ENCODE data around the gene NDC80.
A peak's percentile ranks its signal among the peaks of the same experiment; 100 is the strongest.

Gene NDC80

DNA sequence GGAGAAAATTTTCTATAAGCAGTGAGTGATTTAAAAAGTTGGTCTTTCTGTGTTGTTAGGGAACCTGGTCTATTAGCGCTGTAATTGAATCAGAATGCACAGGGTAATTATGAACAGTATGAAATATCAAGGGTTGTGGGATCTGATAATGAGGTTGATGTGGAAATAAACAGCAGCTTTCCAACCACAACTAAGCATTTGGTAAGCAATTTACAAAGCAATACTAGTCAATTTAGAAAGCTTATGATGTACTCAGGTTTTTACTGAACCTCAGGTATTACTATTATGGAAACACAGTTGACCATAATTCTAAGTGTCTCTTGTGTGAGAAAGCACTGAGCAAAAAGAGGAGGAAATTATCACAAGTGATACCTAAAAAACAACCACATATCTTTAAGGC lies 73.2 kb downstream of the NDC80 start:
- DNase-seq (ENCODE audit: low read depth), result no peak
- in situ Hi-C loops (cut with HindIII; ENCODE audit: low sequenced_read_pairs), result no loop called here
- TF ChIP-seq, protein P1, sequence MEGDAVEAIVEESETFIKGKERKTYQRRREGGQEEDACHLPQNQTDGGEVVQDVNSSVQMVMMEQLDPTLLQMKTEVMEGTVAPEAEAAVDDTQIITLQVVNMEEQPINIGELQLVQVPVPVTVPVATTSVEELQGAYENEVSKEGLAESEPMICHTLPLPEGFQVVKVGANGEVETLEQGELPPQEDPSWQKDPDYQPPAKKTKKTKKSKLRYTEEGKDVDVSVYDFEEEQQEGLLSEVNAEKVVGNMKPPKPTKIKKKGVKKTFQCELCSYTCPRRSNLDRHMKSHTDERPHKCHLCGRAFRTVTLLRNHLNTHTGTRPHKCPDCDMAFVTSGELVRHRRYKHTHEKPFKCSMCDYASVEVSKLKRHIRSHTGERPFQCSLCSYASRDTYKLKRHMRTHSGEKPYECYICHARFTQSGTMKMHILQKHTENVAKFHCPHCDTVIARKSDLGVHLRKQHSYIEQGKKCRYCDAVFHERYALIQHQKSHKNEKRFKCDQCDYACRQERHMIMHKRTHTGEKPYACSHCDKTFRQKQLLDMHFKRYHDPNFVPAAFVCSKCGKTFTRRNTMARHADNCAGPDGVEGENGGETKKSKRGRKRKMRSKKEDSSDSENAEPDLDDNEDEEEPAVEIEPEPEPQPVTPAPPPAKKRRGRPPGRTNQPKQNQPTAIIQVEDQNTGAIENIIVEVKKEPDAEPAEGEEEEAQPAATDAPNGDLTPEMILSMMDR (IDR thresholded peaks at IDR 0.05; ENCODE audit: low read depth, low read length, missing control alignments), result no peak
- no peak overlapping the region for H3K4me3 ChIP-seq (ENCODE audit: low read depth, low read length)

- in situ Hi-C loops (cut with HindIII; ENCODE audit: low sequenced_read_pairs), result no loop called here
- TF ChIP-seq, protein P1 (IDR thresholded peaks at IDR 0.05; ENCODE audit: low read depth, low read length, missing control alignments), result no peak
- no peak overlapping the region for H3K4me3 ChIP-seq (ENCODE audit: low read depth, low read length)
- DNase-seq (ENCODE audit: low read depth), result no peak
These were observed 80.6 kb downstream of the NDC80 start for GRCh38 chr18:2651981-2652380.

GRCh38 chr18:2653467-2653866 lies 82.1 kb downstream of the NDC80 start:
- in situ Hi-C loops (cut with HindIII; ENCODE audit: low sequenced_read_pairs), result no loop called here
- no peak overlapping the region for H3K4me3 ChIP-seq (ENCODE audit: low read depth, low read length)
- TF ChIP-seq, protein P1 (IDR thresholded peaks at IDR 0.05; ENCODE audit: low read depth, low read length, missing control alignments), result no peak
- no peak for DNase-seq (ENCODE audit: low read depth)

GRCh38 chr18:2654169-2654927 lies 83.0 kb downstream of the NDC80 start:
- DNase-seq (ENCODE audit: low read depth), result no peak
- peak overlapping the region; percentile 88 for H3K4me3 ChIP-seq (ENCODE audit: low read depth, low read length)
- in situ Hi-C loops (cut with HindIII; ENCODE audit: low sequenced_read_pairs), result no loop called here
- TF ChIP-seq, protein P1 (IDR thresholded peaks at IDR 0.05; ENCODE audit: low read depth, low read length, missing control alignments), result no peak

- DNase-seq (ENCODE audit: low read depth), result no peak
- peak overlapping the region; percentile 88 for H3K4me3 ChIP-seq (ENCODE audit: low read depth, low read length)
- TF ChIP-seq, protein P1 (IDR thresholded peaks at IDR 0.05; ENCODE audit: low read depth, low read length, missing control alignments), result no peak
- in situ Hi-C loops (cut with HindIII; ENCODE audit: low sequenced_read_pairs), result no loop called here
These were observed 83.5 kb downstream of the NDC80 start for GRCh38 chr18:2654928-2655177.

DNA sequence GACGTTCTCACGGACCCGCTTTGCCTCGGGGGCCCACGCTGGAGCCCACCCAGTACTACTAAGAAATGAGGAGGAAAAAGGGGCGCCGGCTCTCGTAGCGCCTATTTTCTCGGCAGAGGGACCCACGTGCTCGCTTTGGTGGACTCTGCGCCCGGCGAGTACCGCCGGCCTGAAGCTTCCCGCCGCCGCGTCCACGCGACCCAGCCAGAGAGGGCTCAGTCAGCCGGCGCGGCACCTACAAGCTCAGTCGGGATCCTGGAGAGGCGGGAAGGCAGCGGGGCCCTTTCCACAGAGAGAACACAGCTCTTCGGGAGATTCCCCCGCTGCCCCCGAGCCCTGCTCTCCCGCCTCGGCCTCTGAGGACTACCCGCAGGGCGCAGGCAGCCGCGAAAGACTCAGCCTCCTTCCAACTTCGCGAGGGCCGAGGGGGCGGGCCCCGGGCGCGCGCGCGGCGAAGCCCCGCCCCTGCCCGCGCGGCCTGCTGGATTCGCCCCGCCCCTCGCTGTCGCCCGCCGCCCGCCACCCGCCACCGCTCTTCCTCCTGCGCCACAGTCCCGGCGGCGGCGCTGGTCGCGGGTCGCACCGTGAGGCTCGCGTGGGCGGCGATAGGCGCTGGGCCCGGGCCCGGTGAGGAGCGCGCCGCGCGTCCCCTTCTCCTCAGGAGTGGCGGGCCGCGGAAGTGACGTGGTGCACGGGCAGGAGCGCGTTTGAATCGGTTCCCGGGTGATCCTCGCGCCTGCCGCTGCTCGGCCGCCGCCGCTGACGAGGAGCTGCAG lies 84.0 kb downstream of the NDC80 start, which contains the start of gene SMCHD1:
Gene SMCHD1, plus strand, starts transcription at position 549 of the 776 bp plus-strand sequence. CDS start 350 bp downstream, outside the sequence.
- peak; percentile 53 for DNase-seq (ENCODE audit: low read depth)
- TF ChIP-seq, protein P1 (IDR thresholded peaks at IDR 0.05; ENCODE audit: low read depth, low read length, missing control alignments), result no peak
- in situ Hi-C loops (cut with HindIII; ENCODE audit: low sequenced_read_pairs), result no loop called here
- peak within 1 kb of the TSS; percentile 88 for H3K4me3 ChIP-seq (ENCODE audit: low read depth, low read length)
